ENCODE measurements around the gene TMEM17.
"Not testable (repeated sequence)": the region's sequence is repeated elsewhere in the genome, so short reads cannot be mapped to it uniquely, and the experiment has no call there.

TMEM17 gene

GRCh38 chr2:62527478-62528210 lies 21.6 kb upstream of the TMEM17 start:
- TF ChIP-seq ZNF274 (IDR thresholded peaks at IDR 0.05; ENCODE audit: low read depth, low read length), result no peak
- H3K4me3 ChIP-seq (ENCODE audit: low read length), result no peak overlapping the region

GRCh38 chr2:62526531-62527381 lies 20.8 kb upstream of the TMEM17 start:
- TF ChIP-seq ZNF274 (IDR thresholded peaks at IDR 0.05; ENCODE audit: low read depth, low read length), result no peak
- no peak overlapping the region for H3K4me3 ChIP-seq (ENCODE audit: low read length)

GRCh38 chr2:62525549-62526269 lies 19.7 kb upstream of the TMEM17 start:
- H3K4me3 ChIP-seq (ENCODE audit: low read length), result no peak overlapping the region
- TF ChIP-seq ZNF274 (IDR thresholded peaks at IDR 0.05; ENCODE audit: low read depth, low read length), result no peak

GRCh38 chr2:62524293-62524941 lies 18.4 kb upstream of the TMEM17 start:
- H3K4me3 ChIP-seq (ENCODE audit: low read length), result no peak overlapping the region
- TF ChIP-seq ZNF274 (IDR thresholded peaks at IDR 0.05; ENCODE audit: low read depth, low read length), result no peak

- not testable (repeated sequence) for H3K4me3 ChIP-seq (ENCODE audit: low read length)
Observed at GRCh38 chr2:62521061-62521460, 15.1 kb upstream of the TMEM17 start.

GRCh38 chr2:62512384-62512783 lies 6.4 kb upstream of the TMEM17 start:
- H3K4me3 ChIP-seq (ENCODE audit: low read length), result no peak overlapping the region
- no peak for TF ChIP-seq ZNF274 (IDR thresholded peaks at IDR 0.05; ENCODE audit: low read depth, low read length)

- no peak overlapping the region for H3K4me3 ChIP-seq (ENCODE audit: low read length)
- no peak for TF ChIP-seq ZNF274 (IDR thresholded peaks at IDR 0.05; ENCODE audit: low read depth, low read length)
Observed at GRCh38 chr2:62511636-62512035, 5.6 kb upstream of the TMEM17 start.

- H3K4me3 ChIP-seq (ENCODE audit: low read length), result peak overlapping the region; percentile 73
- TF ChIP-seq ZNF274 (IDR thresholded peaks at IDR 0.05; ENCODE audit: low read depth, low read length), result no peak
Observed at GRCh38 chr2:62506421-62506750, 391 bp upstream of the TMEM17 start.

GRCh38 chr2:62505109-62505749 lies 766 bp downstream of the TMEM17 start:
- TF ChIP-seq ZNF274 (IDR thresholded peaks at IDR 0.05; ENCODE audit: low read depth, low read length), result no peak
- H3K4me3 ChIP-seq (ENCODE audit: low read length), result peak overlapping the region; percentile 73; the same call in 1 of the 2 replicates

- no peak for TF ChIP-seq ZNF274 (IDR thresholded peaks at IDR 0.05; ENCODE audit: low read depth, low read length)
- H3K4me3 ChIP-seq (ENCODE audit: low read length), result no peak overlapping the region
Observed at GRCh38 chr2:62504657-62505056, 1.3 kb downstream of the TMEM17 start.

GRCh38 chr2:62501794-62502500 lies 4.0 kb downstream of the TMEM17 start:
- TF ChIP-seq ZNF274 (IDR thresholded peaks at IDR 0.05; ENCODE audit: low read depth, low read length), result no peak
- no peak overlapping the region for H3K4me3 ChIP-seq (ENCODE audit: low read length)

- no peak for TF ChIP-seq ZNF274 (IDR thresholded peaks at IDR 0.05; ENCODE audit: low read depth, low read length)
- no peak overlapping the region for H3K4me3 ChIP-seq (ENCODE audit: low read length)
Observed at GRCh38 chr2:62501069-62501468, 4.9 kb downstream of the TMEM17 start.

GRCh38 chr2:62499430-62500060 lies 6.5 kb downstream of the TMEM17 start:
- TF ChIP-seq ZNF274 (IDR thresholded peaks at IDR 0.05; ENCODE audit: low read depth, low read length), result no peak

More at GRCh38 chr2:62499430-62500060, 6.5 kb downstream of the TMEM17 start:
- H3K4me3 ChIP-seq (ENCODE audit: low read length), result no peak overlapping the region
